ENCODE measurements around the gene IQGAP3.

The IQGAP3 gene

GRCh38 chr1:156508205-156508954 is 64.0 kb downstream of the IQGAP3 start:
- no peak for DNase-seq

DNA sequence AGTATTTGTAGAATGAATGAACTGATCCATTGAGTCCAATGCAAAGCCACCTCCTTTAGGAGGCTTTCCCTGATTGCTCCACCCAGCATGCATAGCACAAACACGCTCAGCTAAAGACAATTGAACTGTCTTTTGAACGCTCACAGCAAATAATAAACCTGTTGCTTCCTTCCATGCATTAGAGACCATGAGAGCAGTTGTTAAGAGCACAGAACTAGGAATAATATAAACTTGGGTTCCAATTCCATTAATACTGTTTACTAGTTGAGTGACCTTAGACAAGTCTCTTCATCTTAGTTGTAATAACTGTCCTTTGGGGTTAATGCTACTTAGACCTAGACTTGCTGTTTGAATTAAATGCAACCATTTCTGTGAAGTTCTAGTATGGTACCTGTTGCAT is 65.9 kb downstream of the IQGAP3 start:
- DNase-seq, result no peak

DNA sequence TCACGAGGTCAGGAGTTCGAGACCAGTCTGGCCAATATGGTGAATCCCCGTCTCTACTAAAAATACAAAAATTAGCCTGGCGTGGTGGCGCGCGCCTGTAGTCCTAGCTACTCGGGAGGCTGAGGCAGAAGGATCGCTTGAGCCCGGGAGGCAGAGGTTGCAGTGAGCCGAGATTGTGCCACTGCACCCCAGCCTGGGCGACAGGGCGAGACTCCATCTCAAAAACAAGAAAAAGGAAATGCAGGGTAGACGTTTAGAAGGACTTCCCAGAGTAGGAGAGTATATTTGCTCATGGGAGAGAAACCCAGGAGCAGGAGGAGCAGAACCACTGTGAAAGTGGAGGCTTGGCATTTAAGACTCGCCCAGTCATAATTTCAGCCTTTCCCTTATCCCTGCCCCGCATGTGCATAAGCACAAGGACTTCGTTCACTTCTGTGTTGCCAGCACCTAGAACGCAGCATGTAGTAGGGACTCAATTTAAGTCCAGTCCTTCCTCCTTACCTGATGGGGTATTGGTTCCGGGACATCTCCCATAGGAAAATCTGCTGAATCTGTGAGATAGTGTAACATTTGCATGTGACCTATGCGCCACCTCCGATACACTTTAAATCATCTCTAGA is 66.6 kb downstream of the IQGAP3 start:
- peak; percentile 75 for DNase-seq

- peak; percentile 97 for DNase-seq
Measured at GRCh38 chr1:156504821-156505678, 67.3 kb downstream of the IQGAP3 start.

GRCh38 chr1:156504438-156504813 is 67.9 kb downstream of the IQGAP3 start:
- DNase-seq, result no peak

- no peak for DNase-seq
Measured at GRCh38 chr1:156503698-156504437, 68.5 kb downstream of the IQGAP3 start.

GRCh38 chr1:156502894-156503697 is 69.3 kb downstream of the IQGAP3 start:
- no peak for DNase-seq

DNA sequence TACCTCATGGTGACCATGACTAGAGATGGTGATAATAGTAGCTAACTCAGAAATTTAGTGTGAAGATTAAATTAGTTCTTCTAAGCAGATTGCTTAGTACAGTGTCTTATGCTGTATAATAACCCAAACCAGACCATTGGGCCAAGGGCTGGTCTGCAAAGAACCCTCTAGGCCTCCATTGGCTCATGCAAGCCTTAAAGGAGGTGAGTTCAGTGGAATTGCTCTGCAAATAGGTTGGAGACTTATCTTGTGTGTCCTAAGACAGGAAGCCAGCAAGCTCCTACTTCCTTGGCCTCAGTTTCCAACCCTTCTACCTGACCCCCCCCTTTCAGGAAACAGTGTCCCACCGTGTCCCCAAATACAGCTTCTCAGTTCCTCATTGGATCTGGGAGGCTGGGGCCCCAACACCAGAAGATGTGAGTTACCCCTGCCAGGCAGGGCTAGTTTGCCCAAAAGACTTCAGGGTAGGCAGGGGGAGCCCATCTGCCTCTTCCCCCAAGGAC is 69.9 kb downstream of the IQGAP3 start:
- peak; percentile 64 for DNase-seq

DNA sequence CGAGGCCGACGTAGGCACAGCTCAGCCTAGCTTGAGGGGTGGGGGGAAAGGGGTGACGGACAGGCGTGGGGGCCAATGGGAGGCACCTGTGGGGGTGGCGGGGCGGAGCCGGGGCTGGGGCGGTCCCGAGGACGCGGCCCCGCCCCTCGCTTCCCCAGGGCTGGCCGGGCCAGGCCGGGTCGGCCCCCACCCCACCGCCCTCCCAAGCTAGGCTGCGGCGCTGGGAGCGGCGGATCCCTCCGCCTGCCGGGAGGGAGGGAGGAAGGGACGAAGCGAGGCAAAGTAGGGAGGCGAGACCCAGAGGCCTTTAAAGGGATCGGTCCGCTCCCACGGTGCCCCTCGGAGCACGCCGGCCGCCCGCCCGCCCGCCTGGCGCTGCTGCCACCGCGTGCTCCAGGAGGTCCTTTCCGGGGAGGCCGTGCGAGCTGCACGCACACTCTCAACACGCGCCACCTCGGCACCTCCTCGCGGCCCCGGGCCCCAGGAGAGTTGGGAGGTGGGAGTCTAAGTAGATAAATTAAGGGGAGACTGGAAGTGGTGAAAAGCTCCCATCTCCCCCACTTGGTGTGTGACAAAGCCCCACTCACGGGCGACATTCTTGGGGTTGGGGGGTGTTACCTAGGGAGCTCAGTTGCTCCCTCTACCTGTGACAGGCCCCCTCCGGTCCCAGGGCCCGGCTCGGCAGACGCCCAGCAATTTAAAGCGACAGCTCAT is 71.4 kb downstream of the IQGAP3 start:
- DNase-seq, result peak; percentile 98

DNA sequence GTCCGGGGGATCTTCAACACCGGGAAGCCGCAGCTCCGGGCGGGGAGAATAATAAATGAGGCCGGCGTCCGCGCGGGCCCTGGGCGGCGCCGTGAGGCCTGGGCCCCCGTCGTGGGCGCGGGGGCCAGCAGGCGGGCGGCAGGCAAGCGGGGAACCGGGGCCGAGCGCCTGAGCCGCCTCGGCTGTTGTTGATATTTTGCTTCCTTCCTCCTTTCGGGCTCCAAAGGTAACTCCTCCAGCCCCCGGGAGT is 71.9 kb downstream of the IQGAP3 start, which contains the start of gene MEF2D:
Gene MEF2D, minus strand, starts transcription at position 233 of the 250 bp plus-strand sequence. CDS start 17,483 bp downstream, outside the sequence.
- DNase-seq, result no peak

- peak; percentile 82 for DNase-seq
Measured at GRCh38 chr1:156499842-156500542, 72.4 kb downstream of the IQGAP3 start.

GRCh38 chr1:156499194-156499841 is 73.0 kb downstream of the IQGAP3 start:
- no peak for DNase-seq

GRCh38 chr1:156498432-156499193 is 73.8 kb downstream of the IQGAP3 start:
- DNase-seq, result no peak

GRCh38 chr1:156497743-156498431 is 74.5 kb downstream of the IQGAP3 start:
- no peak for DNase-seq

DNA sequence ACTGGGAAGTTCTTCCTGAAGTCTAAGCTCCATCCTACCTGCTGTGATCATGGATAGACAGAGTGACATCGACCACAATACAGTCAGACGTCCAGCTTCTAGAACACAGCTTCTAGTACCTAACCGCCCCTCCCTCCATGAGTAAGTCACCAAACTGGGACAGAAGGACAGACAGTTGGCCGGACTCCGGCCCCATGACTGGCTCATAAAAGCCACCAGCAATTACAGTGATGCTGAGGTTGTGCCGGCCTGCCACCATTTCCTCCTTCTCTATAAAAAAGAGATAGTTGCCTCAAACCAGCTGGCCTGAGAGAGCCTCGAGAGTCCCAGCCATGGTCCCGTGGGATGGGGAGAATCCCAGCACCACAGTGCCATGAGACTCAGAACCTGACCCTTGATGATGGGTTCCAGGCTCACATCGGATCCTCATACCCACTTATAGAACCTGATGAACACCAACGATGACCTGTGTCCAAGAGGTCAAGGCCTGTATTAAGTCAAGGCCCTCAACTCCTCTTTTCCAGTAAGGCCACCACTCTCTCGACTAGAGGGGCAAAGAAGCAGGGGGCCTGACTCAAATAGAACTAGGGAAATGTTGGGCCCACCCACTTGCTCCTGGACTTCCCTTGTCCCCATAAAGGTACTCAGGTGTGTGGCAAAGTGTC is 75.2 kb downstream of the IQGAP3 start:
- DNase-seq, result no peak

GRCh38 chr1:156496211-156496761 is 76.1 kb downstream of the IQGAP3 start:
- DNase-seq, result no peak

- DNase-seq, result no peak
Measured at GRCh38 chr1:156495401-156496140, 76.8 kb downstream of the IQGAP3 start.
